ENCODE data around the gene HMGB3. TPM values are rescaled to one million over a fixed set of nuclear protein-coding genes. Genes with fewer than 3 reads are reported as not detected.

The HMGB3 gene
- total RNA-seq (10 to 100 TPM in 1 of 5 experiments, 1 to 10 TPM in 2, under 1 TPM in 2; 0.51 to 23.5 (median 2.6) TPM), polyA plus RNA-seq (under 1 TPM; 0.29 to 0.51 TPM), total RNA-seq (2.7 reads per million, percentile 14 among the genes with 10 or more reads in this experiment)

- no peaks in the 10 kb centered on the region for H3K9me3 ChIP-seq (ENCODE audit: control insufficient read depth in 2 of 3, low read length in 3 of 3)
- no peaks in the 10 kb centered on the region for H3K4me1 ChIP-seq (ENCODE audit: control insufficient read depth in 2 of 2, insufficient read depth in 2 of 2, low read length in 2 of 2)
- POLR2A ChIA-PET = interaction anchor here (0.6 kb wide), 1 partner anchor 1872 kb away, joined by 4 read pairs; no protein-coding TSS in a partner anchor
- peak within 1 kb of the TSS; percentile 66 to 84 (median 73) for H3K4me3 Mint-ChIP-seq
- peak within 1 kb of the TSS; percentile 48 for H3K4me3 ChIP-seq (ENCODE audit: low read length)
- peaks cover 0 to 16% (median 6%) of the 10 kb centered on the region in 7 donors for H3K4me1 Mint-ChIP-seq
- no peaks in the 10 kb centered on the region for H3K36me3 ChIP-seq (ENCODE audit: control insufficient read depth in 2 of 3, insufficient read depth in 3 of 3, low read length in 3 of 3)
- CTCF ChIA-PET = no interaction called here
- peak within 1 kb of the TSS in 2 of 9 donors; percentile 29 to 59 for H3K27ac Mint-ChIP-seq
- no peaks in the 10 kb centered on the region for H3K9me3 Mint-ChIP-seq
- no peak within 1 kb of the TSS for H3K27ac ChIP-seq (ENCODE audit: low read depth, low read length)
- intact Hi-C loops (cut with micrococcal nuclease) = loop anchor here (1.0 to 10.0 kb wide), 7 partner anchors 85 to 1959 kb away; partner anchors contain the start of genes CD99L2 (in 2 of the 2), CETN2 (in 2 of the 2) and NSDHL (in 2 of the 2)
- ATAC-seq = peak; percentile 98
- no peaks in the 10 kb centered on the region for H3K27me3 ChIP-seq (ENCODE audit: control insufficient read depth in 2 of 2, insufficient read depth in 2 of 2, low read length in 2 of 2)
- peak; percentile 45 to 80 (median 59) for DNase-seq
- peaks cover 0 to 18% (median 7%) of the 10 kb centered on the region in 5 donors for H3K27me3 Mint-ChIP-seq
- peaks cover 0 to 7% (median 0%) of the 10 kb centered on the region in 5 donors for H3K36me3 Mint-ChIP-seq
These were observed at the start of gene HMGB3 for GRCh38 chrX:150982788-150983520. TSS of gene HMGB3 (plus strand) at chrX:150983335. CDS start at chrX:150985600, 2,265 bp downstream.

- H3K4me3 Mint-ChIP-seq = no peak overlapping the region
- ChIA-PET POLR2A (no interaction called here), CTCF (no interaction called here)
- Histone ChIP-seq H3K4me1 (ENCODE audit: control insufficient read depth in 2 of 2, insufficient read depth in 2 of 2, low read length in 2 of 2) (no peaks in the 10 kb centered on the region), H3K36me3 (ENCODE audit: control insufficient read depth in 2 of 3, insufficient read depth in 3 of 3, low read length in 3 of 3) (no peaks in the 10 kb centered on the region), H3K27me3 (ENCODE audit: control insufficient read depth in 2 of 2, insufficient read depth in 2 of 2, low read length in 2 of 2) (no peaks in the 10 kb centered on the region), H3K4me3 (ENCODE audit: low read length) (no peak overlapping the region), H3K27ac (ENCODE audit: low read depth, low read length) (no peak overlapping the region), H3K9me3 (ENCODE audit: control insufficient read depth in 2 of 3, low read length in 3 of 3) (no peaks in the 10 kb centered on the region)
- DNase-seq = no peak
- intact Hi-C loops (cut with micrococcal nuclease) = no loop called here
- H3K36me3 Mint-ChIP-seq = no peaks in the 10 kb centered on the region
- H3K27ac Mint-ChIP-seq = no peak overlapping the region
- ATAC-seq = no peak
- peaks cover 0 to 2% (median 0%) of the 10 kb centered on the region in 5 donors for H3K27me3 Mint-ChIP-seq
- no peaks in the 10 kb centered on the region for H3K4me1 Mint-ChIP-seq
- H3K9me3 Mint-ChIP-seq = peaks cover 0 to 2% (median 0%) of the 10 kb centered on the region in 11 donors
These were observed 49.2 kb upstream of the HMGB3 start for GRCh38 chrX:150933945-150934350.

GRCh38 chrX:150934453-150934852 lies 48.7 kb upstream of the HMGB3 start:
- Histone ChIP-seq H3K9me3 (ENCODE audit: control insufficient read depth in 2 of 3, low read length in 3 of 3) (no peaks in the 10 kb centered on the region), H3K27me3 (ENCODE audit: control insufficient read depth in 2 of 2, insufficient read depth in 2 of 2, low read length in 2 of 2) (no peaks in the 10 kb centered on the region), H3K4me3 (ENCODE audit: low read length) (no peak overlapping the region), H3K4me1 (ENCODE audit: control insufficient read depth in 2 of 2, insufficient read depth in 2 of 2, low read length in 2 of 2) (no peaks in the 10 kb centered on the region), H3K36me3 (ENCODE audit: control insufficient read depth in 2 of 3, insufficient read depth in 3 of 3, low read length in 3 of 3) (no peaks in the 10 kb centered on the region), H3K27ac (ENCODE audit: low read depth, low read length) (no peak overlapping the region)
- no peak for DNase-seq
- POLR2A ChIA-PET = no interaction called here
- Mint-ChIP-seq H3K27ac (no peak overlapping the region), H3K36me3 (no peaks in the 10 kb centered on the region), H3K4me3 (no peak overlapping the region), H3K9me3 (peaks cover 0 to 2% (median 0%) of the 10 kb centered on the region in 11 donors), H3K4me1 (no peaks in the 10 kb centered on the region), H3K27me3 (peaks cover 0 to 2% (median 0%) of the 10 kb centered on the region in 5 donors)
- CTCF ChIA-PET = no interaction called here
- intact Hi-C loops (cut with micrococcal nuclease) = no loop called here
- ATAC-seq = no peak

- no peaks in the 10 kb centered on the region for H3K4me1 Mint-ChIP-seq
These were observed 47.7 kb upstream of the HMGB3 start for GRCh38 chrX:150935467-150935866.

GRCh38 chrX:150936556-150936955 lies 46.6 kb upstream of the HMGB3 start:
- peaks cover 0 to 2% (median 0%) of the 10 kb centered on the region in 5 donors for H3K27me3 Mint-ChIP-seq
- H3K27ac ChIP-seq (ENCODE audit: low read depth, low read length) = no peak overlapping the region
- no peak for ATAC-seq

More at GRCh38 chrX:150935467-150935866, 47.7 kb upstream of the HMGB3 start:
- H3K36me3 ChIP-seq (ENCODE audit: control insufficient read depth in 2 of 3, insufficient read depth in 3 of 3, low read length in 3 of 3) = no peaks in the 10 kb centered on the region
- Mint-ChIP-seq H3K27ac (no peak overlapping the region), H3K4me3 (no peak overlapping the region), H3K36me3 (no peaks in the 10 kb centered on the region), H3K27me3 (peaks cover 0 to 2% (median 0%) of the 10 kb centered on the region in 5 donors), H3K9me3 (peaks cover 0 to 2% (median 0%) of the 10 kb centered on the region in 11 donors)
- ATAC-seq = no peak
- no peaks in the 10 kb centered on the region for H3K4me1 ChIP-seq (ENCODE audit: control insufficient read depth in 2 of 2, insufficient read depth in 2 of 2, low read length in 2 of 2)
- H3K9me3 ChIP-seq (ENCODE audit: control insufficient read depth in 2 of 3, low read length in 3 of 3) = no peaks in the 10 kb centered on the region
- H3K27me3 ChIP-seq (ENCODE audit: control insufficient read depth in 2 of 2, insufficient read depth in 2 of 2, low read length in 2 of 2) = no peaks in the 10 kb centered on the region
- H3K4me3 ChIP-seq (ENCODE audit: low read length) = no peak overlapping the region
- no peak overlapping the region for H3K27ac ChIP-seq (ENCODE audit: low read depth, low read length)
- no peak for DNase-seq
- intact Hi-C loops (cut with micrococcal nuclease) = no loop called here
- POLR2A ChIA-PET = no interaction called here
- CTCF ChIA-PET = no interaction called here

GRCh38 chrX:150940844-150941495 lies 42.2 kb upstream of the HMGB3 start:
- H3K27ac Mint-ChIP-seq = no peak overlapping the region
- POLR2A ChIA-PET = no interaction called here

More at GRCh38 chrX:150936556-150936955, 46.6 kb upstream of the HMGB3 start:
- no peaks in the 10 kb centered on the region for H3K36me3 Mint-ChIP-seq
- intact Hi-C loops (cut with micrococcal nuclease) = no loop called here
- Histone ChIP-seq H3K36me3 (ENCODE audit: control insufficient read depth in 2 of 3, insufficient read depth in 3 of 3, low read length in 3 of 3) (no peaks in the 10 kb centered on the region), H3K9me3 (ENCODE audit: control insufficient read depth in 2 of 3, low read length in 3 of 3) (no peaks in the 10 kb centered on the region), H3K4me1 (ENCODE audit: control insufficient read depth in 2 of 2, insufficient read depth in 2 of 2, low read length in 2 of 2) (no peaks in the 10 kb centered on the region), H3K27me3 (ENCODE audit: control insufficient read depth in 2 of 2, insufficient read depth in 2 of 2, low read length in 2 of 2) (no peaks in the 10 kb centered on the region), H3K4me3 (ENCODE audit: low read length) (no peak overlapping the region)
- H3K27ac Mint-ChIP-seq = no peak overlapping the region
- POLR2A ChIA-PET = no interaction called here
- H3K4me3 Mint-ChIP-seq = no peak overlapping the region
- no peaks in the 10 kb centered on the region for H3K4me1 Mint-ChIP-seq
- H3K9me3 Mint-ChIP-seq = peaks cover 0 to 4% (median 0%) of the 10 kb centered on the region in 11 donors
- CTCF ChIA-PET = no interaction called here
- DNase-seq = no peak

More at GRCh38 chrX:150940844-150941495, 42.2 kb upstream of the HMGB3 start:
- peaks cover 0 to 4% (median 0%) of the 10 kb centered on the region in 11 donors for H3K9me3 Mint-ChIP-seq
- DNase-seq = no peak
- H3K27ac ChIP-seq (ENCODE audit: low read depth, low read length) = no peak overlapping the region
- no peaks in the 10 kb centered on the region for H3K9me3 ChIP-seq (ENCODE audit: control insufficient read depth in 2 of 3, low read length in 3 of 3)
- H3K36me3 ChIP-seq (ENCODE audit: control insufficient read depth in 2 of 3, insufficient read depth in 3 of 3, low read length in 3 of 3) = no peaks in the 10 kb centered on the region
- H3K27me3 Mint-ChIP-seq = no peaks in the 10 kb centered on the region
- H3K4me1 Mint-ChIP-seq = no peaks in the 10 kb centered on the region
- no peaks in the 10 kb centered on the region for H3K27me3 ChIP-seq (ENCODE audit: control insufficient read depth in 2 of 2, insufficient read depth in 2 of 2, low read length in 2 of 2)
- no peak for ATAC-seq
- H3K4me3 Mint-ChIP-seq = no peak overlapping the region
- no peaks in the 10 kb centered on the region for H3K36me3 Mint-ChIP-seq
- CTCF ChIA-PET = interaction anchor here (0.7 kb wide), 1 partner anchor 1134 kb away, joined by 5 read pairs; no protein-coding TSS in a partner anchor
- no peak overlapping the region for H3K4me3 ChIP-seq (ENCODE audit: low read length)
- no peaks in the 10 kb centered on the region for H3K4me1 ChIP-seq (ENCODE audit: control insufficient read depth in 2 of 2, insufficient read depth in 2 of 2, low read length in 2 of 2)
- intact Hi-C loops (cut with micrococcal nuclease) = no loop called here

Data from naive thymus-derived CD4-positive, alpha-beta T cell (primary cell).